NOMO-1 treated with dmso at 0.1 percent for 144 hours (cell line): ENCODE results near the gene SARM1.

Source experiments
- DNase-seq: peaks from one replicate; lab custom pipeline; 2025; ENCODE audit not compliant: unreplicated experiment; lab: John Stamatoyannopoulos, UW

The SARM1 gene

DNA sequence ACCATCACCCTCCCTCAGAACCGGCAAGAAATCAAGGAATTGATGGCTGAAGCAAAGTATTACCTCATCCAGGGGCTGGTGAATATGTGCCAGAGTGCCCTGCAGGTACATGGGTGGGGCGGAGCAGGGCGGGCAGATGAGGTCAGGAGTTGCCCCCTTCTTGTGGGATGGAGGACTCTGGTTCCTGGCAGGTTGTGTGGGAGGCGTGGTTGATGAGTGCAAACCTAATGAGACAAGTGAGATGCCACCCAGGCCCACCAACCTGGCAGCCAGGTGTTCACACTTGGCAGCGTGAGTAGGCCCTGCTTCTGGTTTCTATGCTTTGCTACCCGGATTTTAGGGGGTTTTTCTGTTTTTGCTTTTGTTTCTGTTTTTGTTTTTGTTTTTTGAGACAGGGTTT lies 31.1 kb upstream of the SARM1 start:
- no peak for DNase-seq

DNA sequence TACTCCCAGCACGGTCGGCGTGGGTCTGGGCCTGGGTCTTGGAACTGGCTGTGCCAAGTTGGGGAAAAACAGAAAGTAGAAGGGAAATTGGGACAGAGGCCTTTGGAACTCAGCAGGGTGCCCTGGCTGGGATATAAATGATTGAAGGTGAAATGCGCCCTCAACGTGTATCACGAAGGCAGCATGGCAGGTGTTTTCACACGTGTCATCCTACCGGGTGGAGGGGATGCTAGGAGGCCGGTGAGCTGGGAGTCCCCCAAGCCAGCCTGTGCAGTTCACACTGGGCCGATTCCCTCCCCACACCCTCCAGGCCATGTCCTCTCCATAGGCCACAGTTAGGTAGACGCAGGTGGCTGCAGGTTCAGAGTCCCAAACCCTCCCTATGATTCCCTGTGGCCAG lies 30.0 kb upstream of the SARM1 start:
- DNase-seq = no peak

DNA sequence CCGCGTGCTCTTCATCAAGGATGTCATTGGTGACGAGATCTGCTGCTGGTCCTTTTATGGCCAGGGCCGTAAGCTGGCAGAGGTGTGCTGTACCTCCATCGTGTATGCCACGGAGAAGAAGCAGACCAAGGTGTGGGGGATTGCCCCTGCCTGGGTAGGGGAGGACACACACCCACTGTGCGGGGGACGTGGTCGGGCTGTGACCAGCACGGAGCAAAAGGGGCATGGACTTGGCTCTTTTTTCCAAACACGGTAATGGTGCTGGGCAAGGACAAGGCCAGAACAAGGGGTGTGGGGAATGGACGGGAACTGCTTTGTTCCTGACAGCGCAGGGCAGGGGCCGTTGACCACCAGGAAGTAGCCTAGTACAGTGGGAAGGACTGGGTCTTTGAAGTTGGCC lies 29.2 kb upstream of the SARM1 start:
- no peak for DNase-seq

DNA sequence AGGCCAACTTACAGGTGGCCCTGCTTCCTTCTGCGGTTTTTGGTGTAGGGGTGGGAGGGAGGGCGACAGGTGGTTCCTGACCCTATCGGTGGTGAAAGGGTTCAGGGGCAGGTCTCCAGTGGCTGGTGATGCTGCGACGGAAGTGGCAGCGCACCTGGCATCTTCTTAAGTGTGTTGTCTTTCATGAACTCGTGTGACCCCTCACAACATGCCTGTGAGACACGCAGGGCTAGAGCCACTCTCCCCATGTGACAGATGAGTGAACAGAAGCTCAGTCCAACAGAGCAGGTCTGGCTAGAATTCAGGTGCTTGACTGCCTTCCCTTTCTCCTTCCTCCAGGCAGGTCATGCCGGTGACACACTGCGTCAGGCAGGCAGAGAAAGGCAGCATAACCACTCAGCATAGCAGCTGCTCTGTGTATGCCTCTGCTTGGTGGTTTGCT lies 28.0 kb upstream of the SARM1 start:
- DNase-seq = no peak

DNA sequence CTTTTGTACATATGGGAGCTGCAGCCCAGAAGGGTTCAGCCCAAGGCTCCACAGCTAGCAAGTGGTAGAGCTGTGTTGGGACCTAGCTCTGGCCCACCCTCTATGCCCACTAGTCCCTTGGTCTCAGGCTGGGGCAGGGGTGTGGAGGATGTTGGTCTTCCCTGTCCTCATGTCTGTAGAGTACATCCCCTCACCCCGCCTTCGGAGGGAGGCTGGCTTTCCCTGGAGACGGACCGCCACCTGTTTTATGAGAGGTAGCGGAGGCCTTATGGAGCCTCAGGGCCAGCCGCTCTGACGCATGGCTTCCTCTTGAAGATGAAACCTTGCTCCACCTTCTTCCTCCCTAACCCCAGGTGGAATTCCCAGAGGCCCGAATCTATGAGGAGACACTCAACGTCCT lies 27.5 kb upstream of the SARM1 start:
- no peak for DNase-seq

DNA sequence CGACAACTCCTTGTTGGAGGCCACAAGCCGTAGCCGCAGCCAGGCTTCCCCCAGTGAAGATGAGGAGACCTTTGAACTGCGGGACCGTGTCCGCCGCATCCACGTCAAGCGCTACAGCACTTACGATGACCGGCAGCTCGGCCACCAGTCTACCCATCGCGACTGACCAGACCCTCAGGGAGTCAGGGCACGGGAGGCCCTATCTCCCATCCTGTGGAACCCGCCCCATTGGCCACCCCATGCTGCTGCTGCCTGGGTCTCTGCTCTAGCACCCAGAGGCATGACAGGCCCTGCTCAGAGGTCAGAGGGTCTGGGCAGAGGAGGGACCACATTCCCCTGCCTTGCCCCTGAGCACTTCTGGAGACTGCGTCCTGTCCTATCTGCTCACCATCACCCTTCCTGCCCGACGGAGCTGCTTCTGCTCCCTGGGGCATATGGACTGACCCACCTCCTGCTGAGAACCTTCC lies 27.0 kb upstream of the SARM1 start:
- no peak for DNase-seq

DNA sequence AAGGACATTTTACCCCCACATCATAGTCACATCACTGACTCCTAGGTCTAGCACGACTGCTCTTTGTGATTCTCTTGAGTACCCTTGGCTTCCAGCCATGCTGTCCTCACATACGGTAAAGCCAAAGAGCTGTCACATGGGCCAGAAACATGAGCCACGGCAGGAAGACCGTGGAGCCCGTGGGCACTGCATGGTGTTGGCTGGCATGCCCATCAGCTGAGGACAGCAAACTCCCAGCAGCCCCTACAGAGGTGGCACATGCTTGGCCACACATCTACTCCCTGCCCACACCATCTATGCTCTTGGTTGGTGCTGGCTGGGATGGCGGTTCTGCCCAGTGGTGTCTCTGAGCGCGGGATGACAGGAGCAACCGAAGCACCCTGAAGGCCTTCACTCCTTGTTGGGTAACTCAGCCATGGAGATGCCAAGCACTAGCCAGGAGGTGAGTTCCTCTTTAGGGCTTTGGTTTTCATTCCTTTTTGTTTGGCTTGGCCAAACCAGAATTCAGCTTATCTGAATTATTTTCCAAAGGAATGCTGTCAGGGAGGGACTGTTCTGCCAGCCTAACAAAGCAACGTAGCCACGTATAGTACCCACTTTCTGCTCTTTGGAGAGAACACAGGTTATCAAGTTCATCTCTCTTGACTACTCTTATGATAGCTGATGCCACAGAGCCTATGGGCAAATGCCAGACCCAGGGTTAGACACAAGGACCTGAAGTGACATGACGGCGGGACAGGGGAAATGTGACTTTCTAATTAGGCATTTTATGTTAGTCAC lies 25.9 kb upstream of the SARM1 start:
- no peak for DNase-seq

DNA sequence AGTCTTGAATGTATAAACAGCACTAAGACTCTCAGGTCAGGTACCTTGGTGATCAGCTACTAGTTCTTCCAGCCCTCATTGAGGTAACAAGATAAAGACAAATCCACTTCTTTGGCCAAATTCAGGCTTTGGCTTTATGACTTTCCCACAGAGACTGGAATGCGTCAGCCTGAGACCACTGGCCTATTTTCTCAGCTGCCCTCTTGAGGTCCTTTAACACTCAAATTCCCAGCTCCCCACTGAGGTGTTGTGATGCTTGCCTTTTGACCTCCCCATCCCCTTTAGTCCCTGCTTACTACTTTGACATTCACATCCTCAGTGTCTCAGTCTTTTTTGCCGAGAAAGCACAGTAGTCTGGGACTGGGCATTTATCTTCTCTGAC lies 25.3 kb upstream of the SARM1 start:
- DNase-seq = no peak

DNA sequence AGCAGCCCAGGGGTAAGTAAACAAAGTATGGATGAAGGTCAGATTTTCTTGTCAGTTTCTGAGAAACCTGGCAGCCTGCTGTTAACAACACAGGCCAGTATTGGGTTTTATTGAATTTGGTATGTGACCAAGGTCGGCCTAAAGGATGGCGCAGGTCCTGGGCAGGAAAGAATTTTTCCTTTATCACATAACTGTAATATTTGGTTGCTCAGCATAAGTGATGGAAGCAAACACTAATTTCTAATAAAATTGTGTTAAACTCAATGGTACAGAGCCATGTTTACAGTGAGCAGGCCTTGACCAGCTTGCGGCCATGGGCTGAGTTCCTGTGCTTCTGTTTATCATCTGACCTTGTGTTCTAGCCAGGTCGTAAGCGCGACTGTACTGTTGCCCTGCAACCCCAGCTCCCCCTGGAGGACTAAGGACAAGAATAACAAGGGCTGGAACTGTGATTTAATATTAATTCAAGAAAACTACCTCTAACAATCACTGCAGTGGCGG lies 24.7 kb upstream of the SARM1 start:
- no peak for DNase-seq

DNA sequence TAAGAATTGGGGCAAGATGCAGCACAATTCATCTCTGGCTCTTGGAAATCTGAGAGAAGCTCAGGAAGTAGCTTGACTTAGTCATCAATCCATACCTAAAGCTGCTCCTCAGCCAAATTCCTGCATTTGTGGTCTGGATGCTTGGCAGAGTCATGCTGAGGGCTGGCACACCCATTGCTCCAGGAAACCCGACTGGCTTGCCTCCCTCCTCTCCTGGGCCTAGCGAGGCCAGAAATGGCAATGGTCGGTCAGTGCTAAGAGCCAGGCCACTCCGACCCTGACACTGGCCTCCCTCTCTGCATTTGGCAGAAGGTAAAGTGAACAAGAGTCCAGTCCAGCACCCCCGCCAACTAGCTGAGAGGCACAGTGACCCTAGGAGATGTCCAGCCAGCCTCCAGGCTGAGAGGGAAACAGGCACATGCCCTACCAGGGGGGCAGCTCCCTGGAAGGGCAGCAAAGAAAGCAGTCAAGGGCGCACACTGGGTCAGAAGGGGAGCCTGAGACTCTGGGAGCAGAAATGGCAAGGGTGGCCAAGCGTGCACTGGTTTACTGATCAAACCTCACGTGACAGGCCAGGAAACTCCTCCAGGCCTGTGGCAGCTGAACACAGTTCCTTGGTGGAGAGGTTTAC lies 24.1 kb upstream of the SARM1 start:
- no peak for DNase-seq

DNA sequence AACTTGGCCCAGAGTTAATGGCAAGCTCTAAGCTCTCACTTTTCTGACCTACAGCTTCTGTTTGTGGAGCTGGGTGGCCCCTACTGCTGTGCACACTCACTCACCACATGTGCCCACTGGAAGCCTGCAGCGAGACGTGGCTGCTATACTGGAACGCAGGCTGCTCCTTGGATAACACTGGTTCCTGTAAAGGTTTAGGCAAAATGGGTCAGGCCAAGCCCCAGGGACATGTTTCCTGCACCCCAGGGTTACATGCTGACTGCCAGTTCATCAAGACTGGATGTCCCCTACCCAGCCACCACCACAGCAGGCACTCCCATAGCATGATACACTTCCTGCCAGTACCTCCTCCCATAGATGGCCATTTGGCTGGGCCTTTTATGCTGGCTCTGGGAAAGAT lies 22.5 kb upstream of the SARM1 start:
- no peak for DNase-seq

DNA sequence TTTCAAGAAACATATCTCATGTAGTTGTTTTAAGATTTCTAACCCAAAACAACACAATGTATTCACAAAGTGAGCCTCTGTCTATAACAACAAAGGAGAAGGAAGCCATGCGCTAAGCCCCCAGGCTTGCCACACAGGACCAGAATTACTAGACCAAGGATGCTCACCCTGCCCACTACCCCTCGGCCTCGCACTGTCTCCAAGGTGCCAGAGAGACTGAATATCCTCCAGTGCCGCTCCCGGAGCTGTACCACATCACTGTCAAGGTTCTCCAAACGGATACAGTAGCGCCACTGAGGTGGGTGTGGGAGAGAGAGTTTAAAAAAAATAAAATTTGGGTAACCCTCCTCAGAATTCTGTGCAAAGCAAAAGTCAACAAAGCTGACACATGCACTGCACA lies 21.2 kb upstream of the SARM1 start:
- no peak for DNase-seq

DNA sequence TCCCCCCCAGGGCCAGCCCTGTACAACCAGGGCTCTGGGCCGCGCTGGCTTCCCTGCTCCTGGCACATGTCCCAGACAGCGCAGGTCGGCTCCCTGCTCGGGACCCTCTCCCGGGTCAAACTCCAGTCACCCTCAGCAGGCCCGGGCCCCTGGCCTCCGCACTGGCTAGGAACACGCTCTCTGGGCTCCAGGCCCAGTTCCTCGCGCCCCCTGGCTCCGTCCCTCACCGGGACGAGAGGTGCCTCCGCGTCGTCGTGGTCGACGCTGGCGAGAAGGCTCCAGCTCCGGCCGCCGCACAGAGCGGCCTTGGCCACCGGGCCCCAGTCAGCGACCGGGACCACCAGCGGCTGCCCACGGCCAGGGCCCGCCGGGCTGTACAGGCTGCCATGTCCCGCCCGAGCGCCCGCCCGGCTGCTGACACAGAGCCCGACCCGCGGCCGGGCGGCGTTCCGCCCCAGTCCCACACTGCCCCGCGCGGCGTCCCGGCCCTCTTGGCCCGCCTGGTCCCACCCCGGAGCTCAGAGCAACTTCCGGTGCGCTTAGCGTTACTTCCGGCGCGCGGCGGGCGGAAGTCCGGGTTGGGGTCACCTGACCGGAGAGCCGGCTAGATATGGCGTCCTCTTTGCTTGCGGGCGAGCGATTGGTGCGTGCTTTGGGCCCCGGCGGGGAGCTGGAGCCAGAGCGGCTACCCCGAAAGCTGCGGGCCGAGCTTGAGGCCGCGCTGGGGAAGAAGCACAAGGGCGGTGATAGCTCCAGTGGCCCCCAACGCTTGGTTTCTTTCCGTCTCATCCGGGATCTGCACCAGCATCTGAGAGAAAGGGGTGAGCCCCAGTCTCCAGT lies 14.2 kb upstream of the SARM1 start, which contains the start of gene POLDIP2:
TSS of gene POLDIP2 (minus strand) at position 467 of the 840 bp plus-strand sequence. CDS start at position 388, 79 bp downstream.
- DNase-seq = peak; percentile 95

DNA sequence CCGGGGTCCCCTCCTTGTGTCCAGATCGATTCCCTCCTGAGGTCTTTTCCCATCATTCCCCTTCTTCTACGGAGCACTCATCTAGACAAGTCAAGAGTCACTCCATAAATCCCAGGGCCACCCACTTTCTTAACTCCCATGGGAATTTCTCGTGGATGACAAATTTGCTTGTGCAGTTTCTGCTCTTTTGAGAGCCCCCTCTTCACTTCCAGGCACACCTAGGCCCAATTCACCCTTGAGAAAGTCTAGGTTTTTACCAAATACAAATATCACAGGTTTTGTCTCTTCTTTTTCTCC lies 13.6 kb upstream of the SARM1 start:
- no peak for DNase-seq

DNA sequence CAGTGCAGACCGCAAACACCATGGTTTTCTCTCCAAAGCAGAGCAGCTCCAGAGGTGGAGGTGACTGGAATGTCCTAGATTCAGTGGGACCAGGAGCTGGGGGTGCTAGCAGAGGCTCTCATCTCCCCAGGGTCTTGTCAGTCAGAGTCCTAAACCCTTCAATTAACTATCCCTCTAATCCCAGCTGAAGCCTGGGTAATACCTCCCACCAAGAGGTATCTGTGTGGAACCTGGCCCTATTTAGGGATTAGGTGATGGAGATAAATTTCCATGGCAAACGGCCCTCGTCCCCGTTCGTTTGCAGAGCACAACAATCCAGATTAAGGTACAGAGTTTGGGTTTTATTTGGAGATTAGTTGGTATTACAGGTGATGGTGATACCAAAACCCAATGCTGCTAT lies 8.3 kb upstream of the SARM1 start:
- no peak for DNase-seq

DNA sequence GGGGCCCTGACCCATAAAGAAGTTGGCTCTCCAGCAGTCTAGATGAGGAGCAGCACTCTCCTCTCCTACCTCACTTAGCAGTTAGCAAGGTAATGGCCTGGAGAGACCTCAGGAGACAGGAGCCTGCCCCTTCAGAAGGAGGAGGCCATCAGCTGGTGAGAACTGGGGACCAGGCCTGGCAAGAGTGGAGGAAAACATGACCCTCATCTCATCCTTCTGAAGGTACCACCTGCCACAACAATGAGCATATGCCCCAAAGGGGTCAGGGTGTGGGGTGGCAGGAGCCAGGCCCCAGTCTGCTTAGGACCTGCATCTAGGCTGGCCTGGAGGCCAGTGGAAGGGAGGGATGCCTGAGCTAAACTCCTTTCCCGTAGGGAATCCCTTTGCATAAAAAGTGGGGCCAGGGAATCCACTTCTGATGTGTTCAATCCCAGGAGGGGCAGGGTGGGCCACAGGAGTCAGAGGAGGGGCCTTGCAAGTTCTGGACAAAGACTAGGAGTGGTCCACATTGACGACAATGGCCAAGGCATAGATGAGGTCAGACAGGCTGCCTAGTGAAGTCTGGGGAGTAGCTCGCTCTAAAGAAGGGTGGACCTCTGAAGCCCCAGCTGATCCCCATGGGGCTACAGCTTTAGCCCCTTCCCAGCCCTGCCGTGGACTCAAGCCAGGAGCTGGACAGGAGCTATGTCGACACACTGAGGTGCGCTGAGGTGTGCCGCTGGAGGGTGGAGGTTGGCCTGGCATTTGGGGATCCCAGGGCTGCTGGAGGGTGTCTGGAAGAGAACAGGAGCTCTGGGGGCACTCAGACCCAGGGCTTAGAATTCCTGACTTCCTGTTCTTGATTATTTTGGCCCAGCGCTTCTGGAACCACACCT lies 7.5 kb upstream of the SARM1 start:
- DNase-seq = no peak

DNA sequence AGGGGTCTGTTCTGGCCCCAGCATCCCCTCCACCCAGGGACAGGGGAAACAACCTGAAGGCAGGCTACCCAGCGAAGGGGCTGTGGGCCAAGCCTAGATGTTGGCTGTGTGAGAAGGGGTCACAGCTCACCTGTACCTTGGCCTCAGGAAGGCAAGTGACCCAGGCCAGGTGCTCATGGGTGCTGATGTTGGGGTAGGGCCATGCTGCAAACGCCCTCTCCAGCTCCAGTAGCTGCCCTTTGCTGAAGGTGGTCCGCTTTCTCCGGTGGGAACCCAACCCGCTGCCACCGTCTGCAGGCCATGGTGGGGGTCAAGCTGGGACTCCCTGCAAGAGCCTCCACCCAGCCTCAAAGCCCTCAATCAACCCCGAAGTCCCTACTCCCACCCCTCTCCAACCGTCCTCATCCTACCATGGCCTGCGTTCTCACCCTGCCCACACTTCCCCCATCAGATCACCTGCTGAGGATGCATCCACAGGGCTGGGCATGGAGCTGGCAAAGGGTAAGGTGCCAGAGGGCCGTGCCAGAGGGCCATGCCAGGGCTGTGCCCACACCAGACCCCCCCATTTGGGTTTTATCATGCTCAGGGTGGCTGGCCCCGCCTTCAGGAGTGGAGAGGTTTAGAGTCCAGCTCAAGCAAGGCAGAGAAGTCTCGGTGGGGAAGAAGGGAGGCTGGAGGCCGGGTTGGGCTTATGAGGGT lies 6.7 kb upstream of the SARM1 start, which contains the start of gene SEBOX:
TSS of gene SEBOX (minus strand) at position 535 of the 699 bp plus-strand sequence. CDS start at position 487, 48 bp downstream.
- no peak for DNase-seq

DNA sequence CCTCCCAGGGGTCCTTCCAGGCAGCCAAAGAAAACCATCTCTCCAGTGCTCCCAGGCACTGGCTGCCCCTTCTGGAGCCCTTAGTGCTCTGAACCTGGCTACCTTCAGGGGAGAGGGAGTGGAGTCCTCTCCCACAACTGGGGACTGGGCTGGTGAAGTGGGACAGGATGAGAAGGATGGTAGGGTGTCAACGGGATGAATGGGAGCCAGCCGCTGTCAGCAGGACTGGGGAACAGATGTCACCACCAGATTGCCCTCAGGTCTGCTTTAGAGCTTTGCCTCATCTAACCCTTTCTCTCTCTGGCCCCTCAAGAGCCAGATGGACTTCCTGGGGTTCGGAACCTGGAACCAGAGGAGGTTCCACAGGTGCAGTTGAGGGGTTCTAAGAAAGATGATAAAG lies 6.0 kb upstream of the SARM1 start:
- no peak for DNase-seq

DNA sequence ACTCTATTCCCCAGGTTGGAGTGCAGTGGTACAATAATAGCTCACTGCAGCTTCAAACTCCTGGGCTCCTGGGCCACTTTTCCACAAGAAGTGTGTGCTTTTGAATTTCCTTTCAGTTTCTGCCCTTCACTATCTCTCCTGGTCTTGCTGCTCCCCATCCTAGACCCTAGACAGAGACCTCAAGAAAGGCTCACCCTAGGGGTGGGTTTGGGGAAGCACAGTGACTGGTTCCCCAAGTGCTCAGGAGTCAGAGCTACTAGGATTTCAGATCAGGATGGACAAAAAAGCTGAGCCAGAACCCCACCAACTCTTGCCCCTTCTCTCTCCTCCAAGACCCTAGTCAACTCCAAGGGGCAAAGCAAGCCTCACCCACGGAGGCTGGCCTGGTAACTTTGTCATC lies 4.9 kb upstream of the SARM1 start:
- no peak for DNase-seq
